ENCODE data around the gene GNAS.
A peak's percentile ranks its signal among the peaks of the same experiment; 100 is the strongest.
"Not testable (repeated sequence)": the region's sequence is repeated elsewhere in the genome, so short reads cannot be mapped to it uniquely, and the experiment has no call there.

Gene GNAS

DNA sequence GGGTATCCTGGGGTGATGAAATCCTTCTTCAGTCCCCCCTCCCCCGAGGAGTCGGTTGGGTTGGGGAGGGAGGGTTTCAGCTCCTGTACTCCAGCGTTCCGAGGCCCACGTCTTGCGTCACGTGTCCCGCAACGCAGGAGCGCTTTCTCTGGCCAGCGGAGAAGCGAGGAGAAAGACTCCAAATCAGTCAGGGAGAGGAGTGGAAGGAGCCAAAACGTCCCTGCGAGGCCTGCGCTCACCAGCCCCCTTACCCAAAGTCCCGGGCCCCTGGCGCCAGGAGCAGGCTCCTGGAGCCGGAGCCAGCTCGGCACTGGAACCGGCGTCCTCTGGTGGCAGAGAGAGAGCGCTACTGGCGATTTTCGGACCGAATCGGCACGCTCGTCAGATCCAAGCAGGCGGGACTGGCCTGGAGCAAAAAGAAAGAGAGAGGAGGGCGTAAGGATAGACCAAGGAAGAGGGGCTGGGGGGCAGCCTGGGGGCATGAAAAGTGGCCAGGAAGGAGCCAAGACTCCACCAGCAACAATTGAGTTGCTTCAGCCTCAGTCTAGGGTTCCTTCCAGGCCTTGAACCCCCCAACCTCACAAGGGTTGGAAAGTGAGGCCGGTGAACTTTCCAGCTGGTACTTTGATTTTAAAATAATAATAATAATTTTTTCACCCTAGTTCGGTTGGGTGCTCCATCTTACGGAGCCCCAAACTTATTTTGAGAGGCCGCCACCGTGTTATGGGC, at the start of gene GNAS:
Gene GNAS, plus strand, starts transcription at position 174 of the 729 bp plus-strand sequence.
- DNase-seq (ENCODE audit: low spot score), result peak; percentile 87

DNA sequence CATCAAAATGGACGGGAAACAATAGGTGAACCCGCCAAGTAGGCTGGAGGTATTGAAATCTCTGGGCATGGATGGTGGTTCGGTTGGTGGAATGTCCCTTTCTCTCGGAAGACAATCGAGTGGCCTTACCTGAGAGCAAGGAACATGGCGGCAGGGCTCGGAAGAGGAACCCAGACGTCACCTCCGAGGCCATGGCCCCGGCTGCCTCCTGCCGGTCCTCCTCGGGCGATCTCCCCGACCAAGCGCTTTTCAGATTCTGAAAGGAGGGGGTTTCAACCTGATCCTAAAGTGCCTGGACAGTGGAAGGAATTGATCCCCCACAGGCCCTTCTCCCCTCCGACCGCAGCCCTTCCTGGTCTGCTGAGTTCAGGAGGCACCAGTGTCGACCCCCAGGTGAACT, 49.0 kb upstream of the GNAS start:
- no peak for DNase-seq (ENCODE audit: low spot score)

- DNase-seq (ENCODE audit: low spot score), result no peak
These were observed 44.7 kb upstream of the GNAS start for GRCh38 chr20:58807801-58808200.

- no peak for DNase-seq (ENCODE audit: low spot score)
These were observed 44.1 kb upstream of the GNAS start for GRCh38 chr20:58808271-58809046.

- no peak for DNase-seq (ENCODE audit: low spot score)
These were observed 42.2 kb upstream of the GNAS start for GRCh38 chr20:58810116-58810878.

- no peak for DNase-seq (ENCODE audit: low spot score)
These were observed 41.7 kb upstream of the GNAS start for GRCh38 chr20:58810879-58811250.

DNA sequence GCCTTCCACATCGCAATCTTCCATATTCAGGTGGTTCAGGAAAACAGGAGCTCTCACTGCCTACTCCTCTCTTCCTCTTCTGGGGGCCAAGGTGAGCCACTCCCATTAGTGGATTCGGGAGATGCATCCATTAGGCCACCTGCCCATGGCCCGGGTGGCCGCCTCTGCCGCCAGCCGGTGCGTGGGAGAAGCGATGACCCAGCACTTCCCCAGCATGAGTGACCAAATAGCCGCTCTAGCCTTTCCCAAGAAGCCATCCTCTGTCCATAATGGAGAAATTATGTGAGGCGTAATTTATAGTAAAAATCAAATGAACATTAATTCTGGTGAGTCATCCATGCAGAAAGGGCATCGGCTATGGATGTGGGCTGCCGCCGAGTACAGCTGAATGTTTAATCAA, 41.2 kb upstream of the GNAS start:
- DNase-seq (ENCODE audit: low spot score), result no peak

DNA sequence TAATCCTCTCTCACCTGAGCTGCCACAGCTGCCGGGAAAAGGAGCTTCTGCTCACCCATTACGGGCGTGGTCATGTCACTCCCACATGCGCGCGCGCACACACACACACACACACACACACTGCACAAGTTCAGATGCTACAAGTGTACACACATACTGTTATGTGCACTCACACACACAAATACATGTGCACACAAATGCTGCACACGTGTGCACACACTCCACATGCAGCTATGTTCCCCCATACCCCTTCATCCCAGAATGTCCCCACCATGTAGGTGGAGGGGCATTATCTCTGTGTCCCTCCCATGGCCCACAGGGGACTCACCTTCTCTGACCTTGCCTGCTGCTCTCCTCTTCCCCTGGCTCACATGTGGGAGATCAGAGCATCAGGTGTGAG, 39.1 kb upstream of the GNAS start:
- no peak for DNase-seq (ENCODE audit: low spot score)

DNA sequence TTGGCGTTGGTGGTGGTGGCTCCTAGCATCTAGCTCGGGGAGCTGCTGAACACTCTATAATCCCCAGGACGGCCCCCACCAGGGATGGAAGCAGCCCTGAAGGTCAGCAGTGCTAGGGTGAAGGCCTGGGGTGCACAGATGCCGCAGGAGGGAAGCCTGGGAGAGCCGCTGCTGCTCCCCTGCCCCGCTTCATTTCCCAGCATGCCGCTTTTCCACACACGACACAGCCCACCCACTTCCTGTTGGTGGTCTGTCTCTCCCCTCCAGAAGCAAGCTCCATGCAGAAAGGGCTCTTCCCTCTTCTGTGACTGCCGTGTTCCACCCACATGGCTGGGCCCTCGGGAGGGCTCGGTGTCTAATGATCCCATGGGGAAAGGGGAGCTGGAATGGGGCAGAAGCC, 37.1 kb upstream of the GNAS start:
- DNase-seq (ENCODE audit: low spot score), result no peak

DNA sequence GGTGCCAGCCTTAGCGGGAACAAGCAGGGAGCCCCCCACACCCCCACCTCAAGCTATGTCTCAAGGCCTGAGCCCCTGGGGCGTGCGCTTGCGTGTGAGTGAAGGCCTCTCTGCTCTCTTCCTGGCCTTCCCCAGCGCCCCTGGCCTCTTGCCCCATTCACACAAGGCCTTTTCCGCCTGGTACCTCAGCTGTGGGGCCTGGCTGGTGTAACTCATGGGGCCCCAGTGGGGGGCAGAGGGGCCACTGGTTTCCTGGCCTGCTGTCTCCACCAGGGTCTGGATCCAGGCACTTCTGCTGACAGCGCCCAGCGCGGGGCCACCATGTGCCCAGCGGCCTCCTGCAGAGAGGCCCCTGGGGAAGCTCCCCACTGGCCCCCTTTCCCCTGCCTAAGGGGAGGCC, 36.5 kb upstream of the GNAS start:
- DNase-seq (ENCODE audit: low spot score), result no peak

DNA sequence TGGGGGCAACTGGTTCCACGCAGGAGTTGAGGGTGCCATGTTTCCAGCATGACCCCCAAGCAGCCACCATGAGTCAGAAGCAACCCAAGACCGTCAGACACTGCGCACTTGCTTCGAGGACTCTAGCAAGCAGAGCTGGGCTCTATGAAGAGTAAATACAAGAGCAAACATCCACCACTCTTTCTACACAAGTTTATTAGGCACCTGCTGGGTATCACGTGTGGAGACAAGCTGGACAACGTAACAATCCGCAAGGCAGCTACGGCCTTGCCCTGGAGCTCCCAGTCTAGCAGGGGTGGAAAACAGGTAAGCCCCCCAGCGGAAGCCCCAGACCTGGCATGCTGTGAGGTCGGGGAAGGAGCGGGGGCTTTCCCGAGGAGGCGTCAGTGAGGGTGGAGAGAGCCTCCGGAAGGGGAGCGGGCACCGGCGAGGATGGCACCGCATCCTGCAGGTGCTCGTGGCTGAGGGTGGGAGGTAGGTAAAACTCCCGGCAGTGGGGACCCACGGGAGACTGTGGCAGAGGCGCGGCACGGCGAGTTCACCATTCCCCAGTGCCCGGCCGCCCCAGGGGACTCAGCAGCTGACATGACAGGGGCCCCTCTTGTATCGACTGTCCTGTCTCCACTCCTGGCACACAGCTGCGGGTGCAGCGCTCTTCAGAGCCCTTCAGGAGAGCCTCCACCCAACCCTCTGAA, 35.4 kb upstream of the GNAS start:
- no peak for DNase-seq (ENCODE audit: low spot score)

DNA sequence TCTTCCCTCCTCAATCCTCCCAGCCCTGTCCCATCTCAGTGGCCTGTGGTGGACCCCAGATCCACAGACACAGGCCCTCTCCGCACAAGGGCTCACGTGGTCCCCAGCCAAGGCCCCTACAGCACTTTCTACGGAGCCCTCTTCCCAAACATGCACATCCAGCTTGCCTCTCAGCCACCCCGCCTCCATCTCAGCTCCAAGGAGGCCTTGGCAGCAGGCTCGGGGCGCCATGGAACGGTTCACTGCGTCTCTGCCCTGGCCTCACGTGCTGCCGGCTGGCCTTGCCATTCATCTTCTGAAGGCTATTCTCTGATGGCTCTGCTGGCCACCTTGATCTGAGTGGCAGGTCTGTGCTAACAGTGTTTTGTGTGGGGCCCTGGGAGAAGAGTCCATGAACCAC, 34.8 kb upstream of the GNAS start:
- DNase-seq (ENCODE audit: low spot score), result no peak

DNA sequence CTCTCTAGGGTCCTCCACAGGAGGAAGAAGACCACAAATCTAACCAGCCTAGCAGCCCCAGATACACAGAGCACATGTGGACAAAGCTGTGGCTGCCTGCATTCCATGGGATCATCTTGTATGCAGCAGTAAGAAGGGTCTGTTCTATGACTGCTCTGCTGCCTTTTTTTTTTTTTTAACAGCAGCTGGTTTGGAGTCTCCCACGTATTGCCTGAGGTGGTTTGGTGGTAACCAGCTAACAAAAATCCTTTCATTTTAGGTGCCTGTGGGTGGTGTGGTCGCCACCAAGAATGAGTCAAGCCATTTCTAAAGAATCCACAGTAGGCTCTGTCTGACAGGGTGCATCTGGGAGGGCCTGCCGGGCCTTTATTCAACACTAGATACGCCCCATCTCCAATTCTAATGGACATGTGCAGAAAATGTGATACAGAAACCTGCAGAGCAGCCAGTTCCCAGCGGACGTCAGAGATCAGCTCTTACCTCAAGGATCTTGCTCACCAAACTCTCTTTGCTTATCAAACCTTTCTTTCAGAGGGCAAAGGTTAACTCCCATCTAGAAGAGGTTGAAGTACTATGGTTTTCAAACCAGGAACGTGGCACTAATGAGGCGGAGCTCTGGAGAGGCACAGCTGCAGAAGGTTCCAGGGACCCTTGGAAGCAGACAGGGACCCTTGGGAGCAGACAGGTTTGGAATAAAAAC, 33.8 kb upstream of the GNAS start:
- DNase-seq (ENCODE audit: low spot score), result no peak

- no peak for DNase-seq (ENCODE audit: low spot score)
These were observed 32.6 kb upstream of the GNAS start for GRCh38 chr20:58819921-58820320.

GRCh38 chr20:58820515-58820914, 32.0 kb upstream of the GNAS start:
- DNase-seq (ENCODE audit: low spot score), result not testable (repeated sequence)

GRCh38 chr20:58822149-58822548, 30.4 kb upstream of the GNAS start:
- no peak for DNase-seq (ENCODE audit: low spot score)

DNA sequence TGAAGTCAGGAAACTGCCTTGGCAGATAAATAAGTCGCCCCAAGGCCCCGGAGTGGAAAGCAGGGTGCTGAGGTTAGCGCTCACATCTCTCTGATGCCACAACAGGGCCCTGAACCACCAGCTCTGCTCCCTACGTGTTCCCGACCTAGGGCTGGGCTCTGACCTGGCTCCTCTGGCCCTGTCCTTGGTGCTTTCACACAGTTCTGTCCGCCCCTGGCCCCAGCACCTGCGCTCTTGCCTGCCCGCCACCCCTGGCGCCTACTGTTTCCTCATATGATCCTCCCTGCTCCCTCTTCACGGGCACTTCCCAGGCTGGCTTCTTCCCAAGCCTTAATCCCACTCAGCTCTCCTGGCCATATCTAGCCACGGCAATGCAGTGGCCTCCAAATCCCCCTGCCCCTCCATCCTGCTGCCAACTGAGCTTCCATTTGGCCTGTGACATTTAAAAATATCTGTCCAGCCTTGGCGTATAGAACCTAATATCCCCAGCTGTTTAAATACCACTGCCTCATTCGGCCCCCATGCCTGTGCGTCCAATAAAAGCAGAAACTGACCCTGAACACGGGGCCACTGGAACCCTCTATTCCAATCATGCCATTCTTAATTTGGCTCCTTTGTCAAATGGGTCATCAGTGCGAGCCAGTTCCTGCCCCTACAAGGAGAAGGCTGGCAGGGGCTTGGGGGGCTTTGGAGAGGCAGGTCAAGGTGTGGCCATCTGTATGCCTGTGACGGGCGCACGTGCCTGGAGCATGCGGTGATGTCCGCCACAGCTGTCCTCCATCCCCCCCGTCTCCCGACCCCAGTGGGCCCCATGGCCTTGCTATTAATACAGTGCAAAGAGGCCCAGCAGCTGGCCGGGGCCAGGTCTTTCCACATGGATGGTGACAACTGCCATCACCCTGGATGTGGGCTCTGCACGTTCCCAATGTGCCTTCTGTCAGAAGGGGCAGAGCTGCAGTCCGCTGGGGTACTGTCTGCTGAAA, 29.5 kb upstream of the GNAS start:
- no peak for DNase-seq (ENCODE audit: low spot score)

GRCh38 chr20:58824843-58825242, 27.7 kb upstream of the GNAS start:
- DNase-seq (ENCODE audit: low spot score), result no peak

- no peak for DNase-seq (ENCODE audit: low spot score)
These were observed 27.1 kb upstream of the GNAS start for GRCh38 chr20:58825450-58825849.

DNA sequence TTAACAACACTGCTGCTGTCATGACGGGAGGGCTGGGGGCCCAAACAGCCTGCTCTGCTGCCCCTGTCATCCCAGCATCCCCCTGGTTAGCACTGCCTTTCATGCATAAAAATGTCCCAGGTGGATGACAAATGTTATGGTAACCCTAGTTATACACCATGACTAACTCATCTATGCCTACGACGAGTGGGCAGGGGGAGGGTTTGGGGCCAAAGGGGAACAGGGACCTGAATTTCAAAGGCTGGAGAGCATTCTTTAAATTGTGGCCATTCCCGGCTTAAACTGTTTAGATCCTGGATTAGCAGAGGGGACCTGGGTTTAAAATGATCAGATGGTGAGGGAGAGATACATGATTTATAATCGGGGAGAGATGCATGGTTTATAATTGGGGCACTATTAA, 26.2 kb upstream of the GNAS start:
- no peak for DNase-seq (ENCODE audit: low spot score)

DNA sequence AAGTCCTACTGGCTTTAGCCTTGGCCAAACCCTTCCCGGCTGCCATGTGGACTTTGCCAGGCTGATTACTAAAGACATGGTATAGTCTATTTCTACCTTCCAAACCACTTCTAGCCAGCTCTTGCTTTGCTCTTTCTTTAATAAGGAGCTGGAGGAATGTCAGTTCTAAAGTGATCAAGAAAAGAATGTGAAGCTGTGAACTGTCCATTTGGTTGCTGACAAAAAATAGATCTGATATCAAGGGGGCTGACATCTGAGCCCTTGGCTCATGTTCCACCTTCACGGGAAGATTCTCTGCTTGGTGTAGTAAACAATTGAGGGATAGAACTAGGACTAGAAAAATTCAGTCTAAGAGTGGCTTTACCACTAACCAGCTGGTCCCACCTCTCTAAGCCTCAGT, 24.4 kb upstream of the GNAS start:
- DNase-seq (ENCODE audit: low spot score), result no peak
